Cardiac muscle cell (in vitro differentiated cells and primary cell): ENCODE measurements around the gene MCM7. TPM values are rescaled to one million over a fixed set of nuclear protein-coding genes. Genes with fewer than 3 reads are reported as not detected.

Experiments used
- DNase-seq, 2 donors: peaks; one replicate each; pipeline versions ENCODE4 v3.0.0 to v3.0.0-alpha.2; 2010 to 2017; ENCODE audit warnings: low read depth in 1 of 2, low spot score in 1 of 2
- H3K27ac ChIP-seq: fragments of 200-600 bp; sonication (generic); 2 replicates; pipeline ENCODE4 v1.5.1; 2016
- H3K27me3 ChIP-seq: fragments of 200-600 bp; sonication (generic); 2 replicates; pipeline ENCODE4 v1.6.0; 2016; ENCODE audit warnings: control low read depth
- H3K36me3 ChIP-seq: fragments of 200-600 bp; sonication (generic); 2 replicates; pipeline ENCODE4 v1.5.1; 2016; ENCODE audit warnings: control low read depth
- H3K4me1 ChIP-seq: fragments of 200-600 bp; sonication (generic); 2 replicates; pipeline ENCODE4 v1.8.1; 2017; ENCODE audit warnings: low read depth, mild to moderate bottlenecking, mixed run types
- H3K4me3 ChIP-seq: fragments of 200-600 bp; sonication (generic); 2 replicates; pipeline ENCODE4 v1.5.1; 2016; ENCODE audit warnings: mild to moderate bottlenecking
- H3K9me3 ChIP-seq: fragments of 200-600 bp; sonication (generic); 2 replicates; pipeline ENCODE4 v1.5.1; 2017; ENCODE audit warnings: low read depth, mild to moderate bottlenecking, control low read depth
- polyA plus RNA-seq: library from polyadenylated mRNA; unstranded; fragments of >200 nt; fragmentation: Nextera tagmentation; extraction: Ambion mirVana; gene quantifications from 2 replicates; pipeline ENCODE4 v1.2.1, GENCODE V29; 2016
- total RNA-seq: library from RNA; depleted of rRNA; stranded (reverse); fragments of >200 nt; gene quantifications from 2 replicates; pipeline ENCODE4 v1.2.3, GENCODE V29; 2016
- TF ChIP-seq, protein P1 (sequence below): IDR thresholded peaks from 2 replicates; pipeline ENCODE4 v1.5.1; 2012; ENCODE audit warnings: low read depth, mild to moderate bottlenecking, low read length

Gene MCM7
- total and polyA plus RNA-seq, 2 experiments from 2014 or later = 68.9 to 105 TPM

DNA sequence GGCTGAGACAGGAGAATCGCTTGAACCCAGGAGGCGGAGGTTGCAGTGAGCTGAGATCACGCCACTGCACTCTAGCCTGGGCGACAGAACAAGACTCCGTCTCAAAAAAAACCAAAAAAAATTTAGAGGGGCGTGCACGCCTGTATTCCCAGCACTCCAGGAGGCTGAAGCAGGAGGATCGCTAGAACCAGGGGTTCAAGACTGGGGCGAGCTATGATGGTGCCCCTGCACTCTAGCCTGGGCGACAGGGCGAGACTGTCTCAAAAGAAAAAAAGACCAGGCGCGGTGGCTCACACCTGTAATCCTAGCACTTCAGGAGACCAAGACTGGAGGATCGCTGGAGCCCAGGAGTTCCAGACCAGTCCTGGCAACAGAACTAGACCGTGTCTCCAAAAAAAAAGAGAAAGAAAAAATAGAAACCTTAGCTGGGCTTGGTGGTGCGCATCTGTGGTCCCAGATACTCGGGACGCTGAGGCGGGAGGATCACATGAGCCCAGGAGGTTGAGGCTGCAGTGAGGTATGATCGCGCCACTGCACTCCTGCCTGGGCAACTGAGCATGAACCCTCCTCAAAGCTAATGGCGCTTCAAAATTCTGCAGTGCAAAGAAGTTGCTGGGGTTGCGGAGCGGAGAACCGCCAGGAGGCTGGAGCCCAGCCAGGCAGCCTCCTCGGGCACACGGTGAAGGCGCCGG, 25.2 kb upstream of the MCM7 start:
- Histone ChIP-seq H3K9me3 (no peaks in the 10 kb centered on the region), H3K4me1 (no peaks in the 10 kb centered on the region), H3K36me3 (no peaks in the 10 kb centered on the region), H3K27ac (peak overlapping the region; percentile 93), H3K4me3 (peak overlapping the region; percentile 46), H3K27me3 (no peaks in the 10 kb centered on the region)
- no peak for DNase-seq
- TF ChIP-seq, protein P1, sequence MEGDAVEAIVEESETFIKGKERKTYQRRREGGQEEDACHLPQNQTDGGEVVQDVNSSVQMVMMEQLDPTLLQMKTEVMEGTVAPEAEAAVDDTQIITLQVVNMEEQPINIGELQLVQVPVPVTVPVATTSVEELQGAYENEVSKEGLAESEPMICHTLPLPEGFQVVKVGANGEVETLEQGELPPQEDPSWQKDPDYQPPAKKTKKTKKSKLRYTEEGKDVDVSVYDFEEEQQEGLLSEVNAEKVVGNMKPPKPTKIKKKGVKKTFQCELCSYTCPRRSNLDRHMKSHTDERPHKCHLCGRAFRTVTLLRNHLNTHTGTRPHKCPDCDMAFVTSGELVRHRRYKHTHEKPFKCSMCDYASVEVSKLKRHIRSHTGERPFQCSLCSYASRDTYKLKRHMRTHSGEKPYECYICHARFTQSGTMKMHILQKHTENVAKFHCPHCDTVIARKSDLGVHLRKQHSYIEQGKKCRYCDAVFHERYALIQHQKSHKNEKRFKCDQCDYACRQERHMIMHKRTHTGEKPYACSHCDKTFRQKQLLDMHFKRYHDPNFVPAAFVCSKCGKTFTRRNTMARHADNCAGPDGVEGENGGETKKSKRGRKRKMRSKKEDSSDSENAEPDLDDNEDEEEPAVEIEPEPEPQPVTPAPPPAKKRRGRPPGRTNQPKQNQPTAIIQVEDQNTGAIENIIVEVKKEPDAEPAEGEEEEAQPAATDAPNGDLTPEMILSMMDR = no peak

GRCh38 chr7:100124301-100125230, 23.4 kb upstream of the MCM7 start:
- H3K27me3 ChIP-seq = no peaks in the 10 kb centered on the region
- H3K36me3 ChIP-seq = no peaks in the 10 kb centered on the region
- H3K4me1 ChIP-seq = peaks cover 8% of the 10 kb centered on the region
- H3K27ac ChIP-seq = no peak overlapping the region
- no peak overlapping the region for H3K4me3 ChIP-seq
- no peak for DNase-seq
- TF ChIP-seq, protein P1 = no peak
- H3K9me3 ChIP-seq = no peaks in the 10 kb centered on the region

- Histone ChIP-seq H3K36me3 (no peaks in the 10 kb centered on the region), H3K4me1 (peaks cover 8% of the 10 kb centered on the region), H3K27me3 (no peaks in the 10 kb centered on the region), H3K27ac (no peak overlapping the region), H3K9me3 (no peaks in the 10 kb centered on the region), H3K4me3 (no peak overlapping the region)
- TF ChIP-seq, protein P1 = no peak
- no peak for DNase-seq
These were observed 21.4 kb upstream of the MCM7 start for GRCh38 chr7:100122568-100122967.

GRCh38 chr7:100122067-100122466, 20.9 kb upstream of the MCM7 start:
- no peak overlapping the region for H3K27ac ChIP-seq
- H3K36me3 ChIP-seq = no peaks in the 10 kb centered on the region
- no peak for DNase-seq
- H3K4me3 ChIP-seq = no peak overlapping the region
- TF ChIP-seq, protein P1 = no peak
- H3K4me1 ChIP-seq = peaks cover 8% of the 10 kb centered on the region
- H3K9me3 ChIP-seq = no peaks in the 10 kb centered on the region
- no peaks in the 10 kb centered on the region for H3K27me3 ChIP-seq

GRCh38 chr7:100120733-100121036, 19.5 kb upstream of the MCM7 start:
- Histone ChIP-seq H3K27ac (no peak overlapping the region), H3K4me1 (peaks cover 8% of the 10 kb centered on the region), H3K9me3 (no peaks in the 10 kb centered on the region), H3K36me3 (no peaks in the 10 kb centered on the region), H3K4me3 (no peak overlapping the region), H3K27me3 (no peaks in the 10 kb centered on the region)
- DNase-seq = no peak
- TF ChIP-seq, protein P1 = no peak
